AG04450 (cell line): ENCODE results near the gene ADRA2B. TPM values are rescaled to one million over a fixed set of nuclear protein-coding genes. Genes with fewer than 3 reads are reported as not detected.

Experiments used
- CTCF ChIA-PET: fragments of 300-600, 350-600 bp; formaldehyde crosslinking; extraction: SDS; loops from one replicate; lab custom pipeline; 2022; ENCODE audit warnings: antibody characterized with exemption, inconsistent platforms; lab: Charles Lee
- POLR2A ChIA-PET: fragments of 350-600 bp; formaldehyde crosslinking; extraction: SDS; loops from one replicate; lab custom pipeline; 2021; ENCODE audit warnings: antibody characterized with exemption, inconsistent platforms; lab: Yijun Ruan, JAX
- DNase-seq: peaks from one replicate; pipeline ENCODE4 v3.0.0-alpha.2; 2011; ENCODE audit warnings: low read depth, low spot score
- H3K27ac ChIP-seq: one replicate; pipeline ENCODE4 v1.5.1; 2012; ENCODE audit warnings: low read depth, low read length, control low read depth
- H3K27me3 ChIP-seq: one replicate; pipeline ENCODE4 v1.6.0; 2012; ENCODE audit warnings: low read length; ENCODE audit not compliant: control insufficient read depth, insufficient read depth
- H3K4me3 ChIP-seq: 2 replicates; pipeline ENCODE4 v1.5.1; 2011; ENCODE audit warnings: mild to moderate bottlenecking, low read depth, low read length, control low read depth
- H3K9me3 ChIP-seq: 2 replicates; pipeline ENCODE4 v1.5.1; 2012; ENCODE audit warnings: low read length; ENCODE audit not compliant: control insufficient read depth, insufficient read depth
- polyA plus RNA-seq: library from polyadenylated mRNA; depleted of rRNA; stranded (reverse); fragments of >200 nt; gene quantifications from 2 replicates; pipeline ENCODE4 v1.2.3, GENCODE V29; 2011
- TF ChIP-seq, protein P1 (sequence below): IDR thresholded peaks from 2 replicates; pipeline ENCODE4 v1.5.1; 2011; ENCODE audit warnings: low read depth, low read length, control low read depth, inconsistent platforms

ADRA2B gene
- polyA plus RNA-seq, 1 experiment: not detected

DNA sequence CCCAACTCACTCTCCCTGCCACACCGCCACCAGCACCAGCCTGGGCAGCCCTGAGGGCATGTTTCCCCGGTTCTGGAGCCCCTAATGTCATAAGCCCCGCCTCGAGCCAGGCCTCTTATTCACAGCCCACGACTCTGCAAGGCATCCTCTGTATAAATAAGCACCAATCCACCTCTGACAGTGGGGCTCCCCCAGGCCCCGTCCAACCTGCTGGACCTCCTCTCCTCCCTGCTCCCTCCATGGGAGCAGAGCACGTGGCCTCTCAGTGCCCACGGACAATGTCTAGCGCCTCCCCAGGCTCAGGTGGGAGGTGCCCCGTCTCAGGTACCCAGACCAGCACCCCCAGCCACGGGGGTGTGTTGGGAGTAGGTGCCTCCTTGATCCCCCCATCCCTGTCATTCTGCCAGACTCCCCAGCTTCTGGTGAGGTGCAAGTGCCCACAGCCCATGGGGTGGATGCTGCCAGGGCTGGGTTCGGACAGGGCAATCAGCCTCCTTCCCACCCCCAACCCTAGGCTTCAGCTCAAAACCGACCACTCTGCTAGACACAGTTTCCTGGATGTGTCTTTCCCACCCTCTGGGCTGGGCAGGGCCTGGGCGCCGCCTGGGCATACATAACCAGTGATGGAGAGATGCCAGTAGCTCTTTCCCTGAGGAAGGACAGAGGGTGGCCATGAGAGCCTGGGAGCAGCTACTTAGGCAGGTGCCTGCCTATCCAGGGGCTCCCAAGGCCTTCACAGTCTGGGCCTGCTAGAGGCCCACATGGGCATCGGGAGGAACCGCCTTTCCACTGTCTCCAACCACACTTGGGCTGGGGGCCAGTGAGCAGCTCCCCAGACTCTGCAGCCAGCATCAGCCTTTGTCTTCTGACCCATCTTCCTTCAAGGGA is 1.6 kb upstream of the ADRA2B start:
- DNase-seq: no peak
- TF ChIP-seq, protein P1, sequence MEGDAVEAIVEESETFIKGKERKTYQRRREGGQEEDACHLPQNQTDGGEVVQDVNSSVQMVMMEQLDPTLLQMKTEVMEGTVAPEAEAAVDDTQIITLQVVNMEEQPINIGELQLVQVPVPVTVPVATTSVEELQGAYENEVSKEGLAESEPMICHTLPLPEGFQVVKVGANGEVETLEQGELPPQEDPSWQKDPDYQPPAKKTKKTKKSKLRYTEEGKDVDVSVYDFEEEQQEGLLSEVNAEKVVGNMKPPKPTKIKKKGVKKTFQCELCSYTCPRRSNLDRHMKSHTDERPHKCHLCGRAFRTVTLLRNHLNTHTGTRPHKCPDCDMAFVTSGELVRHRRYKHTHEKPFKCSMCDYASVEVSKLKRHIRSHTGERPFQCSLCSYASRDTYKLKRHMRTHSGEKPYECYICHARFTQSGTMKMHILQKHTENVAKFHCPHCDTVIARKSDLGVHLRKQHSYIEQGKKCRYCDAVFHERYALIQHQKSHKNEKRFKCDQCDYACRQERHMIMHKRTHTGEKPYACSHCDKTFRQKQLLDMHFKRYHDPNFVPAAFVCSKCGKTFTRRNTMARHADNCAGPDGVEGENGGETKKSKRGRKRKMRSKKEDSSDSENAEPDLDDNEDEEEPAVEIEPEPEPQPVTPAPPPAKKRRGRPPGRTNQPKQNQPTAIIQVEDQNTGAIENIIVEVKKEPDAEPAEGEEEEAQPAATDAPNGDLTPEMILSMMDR: no peak

GRCh38 chr2:96116879-96117533 is 635 bp upstream of the ADRA2B start:
- peaks cover 69% of the 10 kb centered on the region for H3K27me3 ChIP-seq
- POLR2A ChIA-PET: no interaction called here
- TF ChIP-seq, protein P1: peak; percentile 45

More for the DNA sequence above, 1.6 kb upstream of the ADRA2B start:
- H3K9me3 ChIP-seq: peaks cover 9% of the 10 kb centered on the region
- H3K4me3 ChIP-seq: no peak overlapping the region
- H3K27ac ChIP-seq: no peak overlapping the region
- H3K27me3 ChIP-seq: peaks cover 72% of the 10 kb centered on the region
- CTCF ChIA-PET: interaction anchor here (0.6 to 3.5 kb wide), 12 partner anchors 10 to 125 kb away, joined by 3 to 24 read pairs (median 4); no protein-coding TSS in a partner anchor
- POLR2A ChIA-PET: no interaction called here

GRCh38 chr2:96115631-96116423 is 544 bp downstream of the ADRA2B start:
- TF ChIP-seq, protein P1: no peak
- ChIA-PET CTCF (interaction anchor here (0.8 to 3.5 kb wide), 5 partner anchors 8 to 123 kb away, joined by 3 to 24 read pairs (median 7); no protein-coding TSS in a partner anchor), POLR2A (interaction anchor here (0.6 kb wide), 1 partner anchor 14 kb away, joined by 8 read pairs; no protein-coding TSS in a partner anchor)
- no peak for DNase-seq
- peaks cover 66% of the 10 kb centered on the region for H3K27me3 ChIP-seq
- no peak overlapping the region; the same call in 1 of the 2 replicates for H3K4me3 ChIP-seq
- peaks cover 9% of the 10 kb centered on the region for H3K9me3 ChIP-seq
- H3K27ac ChIP-seq: no peak overlapping the region

More at GRCh38 chr2:96116879-96117533, 635 bp upstream of the ADRA2B start:
- no peak overlapping the region for H3K4me3 ChIP-seq
- DNase-seq: no peak
- peaks cover 9% of the 10 kb centered on the region for H3K9me3 ChIP-seq
- CTCF ChIA-PET: interaction anchor here (0.5 to 3.5 kb wide), 16 partner anchors 9 to 184 kb away, joined by 3 to 24 read pairs (median 4); no protein-coding TSS in a partner anchor
- H3K27ac ChIP-seq: no peak overlapping the region

GRCh38 chr2:96114903-96115581 is 1.3 kb downstream of the ADRA2B start:
- TF ChIP-seq, protein P1: no peak
- H3K9me3 ChIP-seq: peaks cover 9% of the 10 kb centered on the region
- DNase-seq: no peak
- peaks cover 64% of the 10 kb centered on the region for H3K27me3 ChIP-seq
- CTCF ChIA-PET: interaction anchor here (1.2 kb wide), 1 partner anchor 92 kb away, joined by 5 read pairs; no protein-coding TSS in a partner anchor
- POLR2A ChIA-PET: no interaction called here
- H3K27ac ChIP-seq: no peak overlapping the region
- H3K4me3 ChIP-seq: no peak overlapping the region
